GM19351 (cell line): ENCODE measurements around the gene LMO7.

Experiments used
- ATAC-seq: cut with Tn5 transposase; IDR thresholded peaks from one replicate; pipeline ENCODE4 v1.9.1; 2021; ENCODE audit warnings: mild to moderate bottlenecking, moderate library complexity; ENCODE audit not compliant: unreplicated experiment

Gene LMO7

GRCh38 chr13:75876142-75877050, 240.3 kb downstream of the LMO7 start:
- ATAC-seq, result peak; percentile 85

GRCh38 chr13:75877071-75877470, 240.9 kb downstream of the LMO7 start:
- no peak for ATAC-seq

GRCh38 chr13:75879656-75880055, 243.5 kb downstream of the LMO7 start:
- ATAC-seq, result no peak

- ATAC-seq, result peak; percentile 59
Measured at GRCh38 chr13:75881109-75881775, 245.1 kb downstream of the LMO7 start.

- no peak for ATAC-seq
Measured at GRCh38 chr13:75882261-75882660, 246.1 kb downstream of the LMO7 start.

- no peak for ATAC-seq
Measured at GRCh38 chr13:75889427-75889826, 253.3 kb downstream of the LMO7 start.

- ATAC-seq, result no peak
Measured at GRCh38 chr13:75895168-75895567, 259.0 kb downstream of the LMO7 start.

GRCh38 chr13:75896271-75896670, 260.1 kb downstream of the LMO7 start:
- no peak for ATAC-seq

- ATAC-seq, result no peak
Measured at GRCh38 chr13:75897386-75897785, 261.3 kb downstream of the LMO7 start.

- no peak for ATAC-seq
Measured at GRCh38 chr13:75901501-75901900, 265.4 kb downstream of the LMO7 start.

GRCh38 chr13:75902166-75903104, 266.3 kb downstream of the LMO7 start:
- ATAC-seq, result no peak

- ATAC-seq, result no peak
Measured at GRCh38 chr13:75904012-75904411, 267.9 kb downstream of the LMO7 start.

GRCh38 chr13:75906315-75906714, 270.2 kb downstream of the LMO7 start:
- ATAC-seq, result no peak

- ATAC-seq, result no peak
Measured at GRCh38 chr13:75907044-75907443, 270.9 kb downstream of the LMO7 start.

- no peak for ATAC-seq
Measured at GRCh38 chr13:75908141-75908540, 272.0 kb downstream of the LMO7 start.
